Measurements from ENCODE around the gene CHD2. TPM values are rescaled to one million over a fixed set of nuclear protein-coding genes. Genes with fewer than 3 reads are reported as not detected.

Gene CHD2
- total and polyA plus RNA-seq, 4 donors = 38.0 to 144 (median 81.5) TPM

DNA sequence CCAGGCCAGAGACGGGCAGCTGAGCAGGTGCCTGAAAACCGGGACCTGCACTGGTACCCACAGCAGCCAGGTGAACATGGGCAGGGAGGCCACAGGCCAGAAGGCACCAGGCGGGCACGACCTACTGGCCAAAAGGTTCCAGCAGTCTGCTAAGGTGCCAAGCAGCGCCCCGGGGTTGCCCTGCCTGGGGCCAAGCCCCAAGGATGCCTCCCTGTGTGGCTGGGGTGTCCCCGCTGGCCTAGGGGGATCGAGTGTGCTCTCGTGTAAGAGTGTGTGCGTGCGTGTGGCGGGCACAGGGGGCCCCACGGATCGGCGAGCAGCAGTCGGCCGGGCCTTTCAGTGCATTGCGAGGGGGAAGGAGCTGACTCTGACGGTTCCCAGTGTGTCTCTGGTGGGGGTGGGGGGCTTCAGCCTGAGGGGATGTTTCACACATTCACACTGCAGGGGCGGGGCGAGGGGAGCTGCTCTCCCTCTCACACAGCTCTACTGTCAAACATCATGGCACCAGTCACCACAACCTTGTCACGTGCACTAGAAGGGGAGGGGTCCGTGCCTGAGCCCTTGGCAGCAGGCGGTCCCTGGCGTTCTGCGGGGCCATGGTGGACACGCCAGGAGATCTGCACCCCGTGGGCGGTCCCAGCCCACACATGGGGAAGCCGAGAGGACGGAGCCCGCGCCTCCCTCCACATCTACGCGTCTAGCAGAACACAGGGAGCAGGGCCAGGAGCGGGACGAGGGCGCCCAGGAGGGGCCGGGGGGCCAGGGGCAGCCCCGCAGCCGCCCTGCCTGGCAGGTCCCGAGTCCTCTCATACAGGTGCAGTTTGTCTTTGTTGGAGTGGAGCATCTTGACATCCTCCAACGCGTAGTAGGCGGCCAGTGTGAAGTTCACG is 144.4 kb downstream of the CHD2 start:
- WGBS, 2 donors = 87 to 88% methylated on average over 36 to 46 of the region's 46 CpGs
- H3K27me3 ChIP-seq (ENCODE audit: control insufficient read depth in 1 of 2, insufficient read depth in 2 of 2, low read length in 1 of 2) = no peaks in the 10 kb centered on the region
- peaks cover 0 to 1% of the 10 kb centered on the region in 2 donors for H3K36me3 ChIP-seq (ENCODE audit: control insufficient read depth in 1 of 2, insufficient read depth in 2 of 2, low read length in 1 of 2)
- no peak overlapping the region for H3K27ac ChIP-seq (ENCODE audit: low read depth in 1 of 2, low read length in 2 of 2)
- DNase-seq = peak; percentile 37 to 70
- H3K4me1 ChIP-seq (ENCODE audit: control insufficient read depth in 1 of 2, insufficient read depth in 2 of 2, low read length in 2 of 2) = no peaks in the 10 kb centered on the region
- no peak overlapping the region for H3K4me3 ChIP-seq (ENCODE audit: low read length in 2 of 2)
- no peak for ATAC-seq (ENCODE audit: low FRiP score)
- no peaks in the 10 kb centered on the region for H3K9me3 ChIP-seq (ENCODE audit: control insufficient read depth, low read length)
- intact Hi-C loops (cut with DNase I) = no loop called here

DNA sequence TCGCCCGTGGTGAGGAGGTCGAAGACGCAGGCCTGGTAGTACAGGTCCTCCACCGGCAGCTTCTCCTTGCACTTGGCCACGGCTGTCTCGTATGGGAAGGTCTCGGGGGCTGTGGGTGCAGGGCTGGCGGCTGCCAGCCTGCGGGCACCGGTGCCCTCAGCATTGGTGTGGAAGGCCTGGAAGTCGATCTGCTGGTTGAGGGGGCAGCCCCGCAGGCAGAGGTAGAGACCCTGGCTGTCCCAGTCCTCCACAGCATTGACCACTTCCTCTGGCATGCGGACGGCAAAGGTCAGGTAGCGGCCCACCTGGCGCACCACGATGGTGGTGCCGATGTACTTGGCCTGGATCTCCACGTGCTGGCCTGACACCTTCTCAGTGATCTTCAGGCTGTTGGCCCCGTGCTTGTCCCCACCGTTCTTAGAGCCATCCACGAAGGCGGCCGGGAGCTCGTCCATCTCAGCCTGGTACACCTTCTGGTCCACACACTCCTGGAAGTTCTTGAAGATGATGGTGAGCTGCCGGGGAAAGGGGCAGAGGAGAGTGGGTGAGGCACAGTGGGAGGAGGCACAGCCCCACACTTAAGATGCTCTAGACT is 145.2 kb downstream of the CHD2 start:
- H3K9me3 ChIP-seq (ENCODE audit: control insufficient read depth, low read length) = no peaks in the 10 kb centered on the region
- no peak overlapping the region for H3K4me3 ChIP-seq (ENCODE audit: low read length in 2 of 2)
- 94 to 96% methylated on average over 27 of the region's 27 CpGs for WGBS, 2 donors
- DNase-seq (peak; percentile 24 to 72), ATAC-seq (ENCODE audit: low FRiP score) (no peak)
- peaks cover 0 to 1% of the 10 kb centered on the region in 2 donors for H3K36me3 ChIP-seq (ENCODE audit: control insufficient read depth in 1 of 2, insufficient read depth in 2 of 2, low read length in 1 of 2)
- no peaks in the 10 kb centered on the region for H3K27me3 ChIP-seq (ENCODE audit: control insufficient read depth in 1 of 2, insufficient read depth in 2 of 2, low read length in 1 of 2)
- no peak overlapping the region for H3K27ac ChIP-seq (ENCODE audit: low read depth in 1 of 2, low read length in 2 of 2)
- H3K4me1 ChIP-seq (ENCODE audit: control insufficient read depth in 1 of 2, insufficient read depth in 2 of 2, low read length in 2 of 2) = no peaks in the 10 kb centered on the region
- intact Hi-C loops (cut with DNase I) = no loop called here

DNA sequence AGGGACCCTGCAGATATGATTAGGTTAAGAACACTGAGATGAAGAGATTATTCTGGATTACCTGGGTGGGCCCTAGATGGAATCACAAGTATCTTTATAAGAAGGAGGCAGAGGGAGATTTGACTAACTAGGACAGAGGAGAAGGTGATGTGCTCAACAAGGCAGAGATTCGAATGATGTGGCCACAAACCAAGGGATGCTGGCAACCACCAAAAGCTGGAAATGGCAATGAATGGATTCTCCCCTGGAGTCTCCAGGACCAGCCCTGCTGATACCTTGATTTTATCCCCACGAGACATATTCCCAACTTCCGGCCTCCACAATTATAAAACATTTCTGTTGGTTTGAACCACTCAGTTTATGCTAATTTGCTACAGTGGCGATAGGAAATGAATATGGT is 146.0 kb downstream of the CHD2 start:
- Histone ChIP-seq H3K4me1 (ENCODE audit: control insufficient read depth in 1 of 2, insufficient read depth in 2 of 2, low read length in 2 of 2) (no peaks in the 10 kb centered on the region), H3K36me3 (ENCODE audit: control insufficient read depth in 1 of 2, insufficient read depth in 2 of 2, low read length in 1 of 2) (peaks cover 0 to 3% of the 10 kb centered on the region in 2 donors), H3K9me3 (ENCODE audit: control insufficient read depth, low read length) (no peaks in the 10 kb centered on the region), H3K4me3 (ENCODE audit: low read length in 2 of 2) (no peak overlapping the region), H3K27ac (ENCODE audit: low read depth in 1 of 2, low read length in 2 of 2) (no peak overlapping the region), H3K27me3 (ENCODE audit: control insufficient read depth in 1 of 2, insufficient read depth in 2 of 2, low read length in 1 of 2) (no peaks in the 10 kb centered on the region)
- DNase-seq (no peak), ATAC-seq (ENCODE audit: low FRiP score) (no peak)
- intact Hi-C loops (cut with DNase I) = no loop called here
- 96 to 98% methylated on average over 4 of the region's 4 CpGs for WGBS, 2 donors

DNA sequence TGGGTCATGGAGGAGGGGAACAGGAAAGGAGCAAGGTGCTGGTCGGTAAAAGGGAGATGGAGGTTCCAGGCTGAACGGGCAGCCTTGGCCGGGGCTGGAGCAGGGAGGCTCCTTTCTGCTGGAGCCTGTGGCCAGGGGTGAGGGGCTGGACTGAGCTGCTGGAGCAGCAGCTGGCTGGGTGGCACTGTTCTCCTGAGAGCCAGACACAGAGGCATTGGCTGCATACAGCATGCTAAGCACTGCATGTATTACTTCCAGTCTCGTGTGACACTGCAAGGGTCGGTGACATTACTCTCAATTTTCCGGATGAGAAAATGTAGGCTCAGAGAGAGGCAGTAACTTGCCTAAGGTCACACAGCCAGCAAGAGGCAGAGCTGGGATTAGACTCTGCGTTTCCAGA is 146.6 kb downstream of the CHD2 start:
- H3K36me3 ChIP-seq (ENCODE audit: control insufficient read depth in 1 of 2, insufficient read depth in 2 of 2, low read length in 1 of 2) = peaks cover 0 to 3% of the 10 kb centered on the region in 2 donors
- 70 to 80% methylated on average over 7 of the region's 7 CpGs for WGBS, 2 donors
- no peak for ATAC-seq (ENCODE audit: low FRiP score)

GRCh38 chr15:93047621-93048425 is 147.7 kb downstream of the CHD2 start:
- no peak for ATAC-seq (ENCODE audit: low FRiP score)
- Histone ChIP-seq H3K27me3 (ENCODE audit: control insufficient read depth in 1 of 2, insufficient read depth in 2 of 2, low read length in 1 of 2) (no peaks in the 10 kb centered on the region), H3K27ac (ENCODE audit: low read depth in 1 of 2, low read length in 2 of 2) (no peak overlapping the region), H3K4me1 (ENCODE audit: control insufficient read depth in 1 of 2, insufficient read depth in 2 of 2, low read length in 2 of 2) (no peaks in the 10 kb centered on the region), H3K9me3 (ENCODE audit: control insufficient read depth, low read length) (no peaks in the 10 kb centered on the region), H3K36me3 (ENCODE audit: control insufficient read depth in 1 of 2, insufficient read depth in 2 of 2, low read length in 1 of 2) (peaks cover 0 to 3% of the 10 kb centered on the region in 2 donors), H3K4me3 (ENCODE audit: low read length in 2 of 2) (no peak overlapping the region)
- 91 to 94% methylated on average over 17 to 18 of the region's 18 CpGs for WGBS, 2 donors
- intact Hi-C loops (cut with DNase I) = no loop called here
- DNase-seq = no peak

More for the DNA sequence above, 146.6 kb downstream of the CHD2 start:
- no peak for DNase-seq
- intact Hi-C loops (cut with DNase I) = no loop called here
- Histone ChIP-seq H3K9me3 (ENCODE audit: control insufficient read depth, low read length) (no peaks in the 10 kb centered on the region), H3K27ac (ENCODE audit: low read depth in 1 of 2, low read length in 2 of 2) (no peak overlapping the region), H3K4me1 (ENCODE audit: control insufficient read depth in 1 of 2, insufficient read depth in 2 of 2, low read length in 2 of 2) (no peaks in the 10 kb centered on the region), H3K4me3 (ENCODE audit: low read length in 2 of 2) (no peak overlapping the region), H3K27me3 (ENCODE audit: control insufficient read depth in 1 of 2, insufficient read depth in 2 of 2, low read length in 1 of 2) (no peaks in the 10 kb centered on the region)

GRCh38 chr15:93048426-93048721 is 148.2 kb downstream of the CHD2 start:
- intact Hi-C loops (cut with DNase I) = no loop called here
- 93% methylated on average over 13 to 14 of the region's 14 CpGs for WGBS, 2 donors
- H3K4me3 ChIP-seq (ENCODE audit: low read length in 2 of 2) = no peak overlapping the region
- no peaks in the 10 kb centered on the region for H3K27me3 ChIP-seq (ENCODE audit: control insufficient read depth in 1 of 2, insufficient read depth in 2 of 2, low read length in 1 of 2)
- no peak overlapping the region for H3K27ac ChIP-seq (ENCODE audit: low read depth in 1 of 2, low read length in 2 of 2)
- H3K4me1 ChIP-seq (ENCODE audit: control insufficient read depth in 1 of 2, insufficient read depth in 2 of 2, low read length in 2 of 2) = no peaks in the 10 kb centered on the region
- DNase-seq (no peak), ATAC-seq (ENCODE audit: low FRiP score) (no peak)
- peaks cover 0 to 3% of the 10 kb centered on the region in 2 donors for H3K36me3 ChIP-seq (ENCODE audit: control insufficient read depth in 1 of 2, insufficient read depth in 2 of 2, low read length in 1 of 2)
- H3K9me3 ChIP-seq (ENCODE audit: control insufficient read depth, low read length) = no peaks in the 10 kb centered on the region

DNA sequence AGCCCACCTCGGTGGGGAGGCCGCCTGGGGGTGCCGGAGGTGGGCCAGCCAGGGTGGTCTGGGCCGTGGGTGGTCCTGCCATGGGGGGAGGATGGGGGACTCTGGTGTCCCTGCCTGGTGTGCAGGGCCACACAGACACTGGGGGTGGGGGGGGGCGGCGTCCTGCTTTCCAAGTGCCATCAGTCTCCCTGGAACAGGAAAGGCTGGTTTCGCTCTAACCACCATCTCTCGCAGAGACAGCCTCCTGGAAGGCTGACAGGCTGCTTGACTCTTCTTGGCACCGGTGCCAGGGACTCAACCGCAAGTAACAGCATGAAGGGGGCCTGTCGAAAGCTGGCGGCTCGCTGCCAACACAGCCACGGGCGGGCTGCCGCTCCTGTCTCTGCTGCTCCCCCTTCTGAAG is 148.6 kb downstream of the CHD2 start:
- Histone ChIP-seq H3K27me3 (ENCODE audit: control insufficient read depth in 1 of 2, insufficient read depth in 2 of 2, low read length in 1 of 2) (no peaks in the 10 kb centered on the region), H3K36me3 (ENCODE audit: control insufficient read depth in 1 of 2, insufficient read depth in 2 of 2, low read length in 1 of 2) (peaks cover 0 to 3% of the 10 kb centered on the region in 2 donors), H3K27ac (ENCODE audit: low read depth in 1 of 2, low read length in 2 of 2) (no peak overlapping the region), H3K4me1 (ENCODE audit: control insufficient read depth in 1 of 2, insufficient read depth in 2 of 2, low read length in 2 of 2) (no peaks in the 10 kb centered on the region), H3K9me3 (ENCODE audit: control insufficient read depth, low read length) (no peaks in the 10 kb centered on the region), H3K4me3 (ENCODE audit: low read length in 2 of 2) (no peak overlapping the region)
- intact Hi-C loops (cut with DNase I) = no loop called here
- WGBS, 2 donors = 43 to 53% methylated on average over 15 to 16 of the region's 16 CpGs
- DNase-seq (no peak), ATAC-seq (ENCODE audit: low FRiP score) (no peak)

GRCh38 chr15:93049233-93049632 is 149.1 kb downstream of the CHD2 start:
- ATAC-seq (ENCODE audit: low FRiP score) (no peak), DNase-seq (no peak)
- 72 to 73% methylated on average over 8 of the region's 8 CpGs for WGBS, 2 donors
- Histone ChIP-seq H3K4me3 (ENCODE audit: low read length in 2 of 2) (no peak overlapping the region), H3K36me3 (ENCODE audit: control insufficient read depth in 1 of 2, insufficient read depth in 2 of 2, low read length in 1 of 2) (peaks cover 0 to 3% of the 10 kb centered on the region in 2 donors), H3K4me1 (ENCODE audit: control insufficient read depth in 1 of 2, insufficient read depth in 2 of 2, low read length in 2 of 2) (no peaks in the 10 kb centered on the region), H3K27me3 (ENCODE audit: control insufficient read depth in 1 of 2, insufficient read depth in 2 of 2, low read length in 1 of 2) (no peaks in the 10 kb centered on the region), H3K9me3 (ENCODE audit: control insufficient read depth, low read length) (no peaks in the 10 kb centered on the region), H3K27ac (ENCODE audit: low read depth in 1 of 2, low read length in 2 of 2) (no peak overlapping the region)
- intact Hi-C loops (cut with DNase I) = no loop called here
